Activated CD4-positive, CD25-positive, alpha-beta regulatory T cell treated with anti-CD3 and anti-CD28 coated beads, Interleukin-2, amount 50 U/mL, for 72 hours (primary cell): ENCODE measurements around the gene ZNF883.

Experiments
- DNase-seq: peaks from one replicate; pipeline ENCODE4 v3.0.0; 2021

The ZNF883 gene

GRCh38 chr9:112917047-112917986 lies 94.7 kb downstream of the ZNF883 start:
- DNase-seq = no peak

GRCh38 chr9:112914524-112914923 lies 97.5 kb downstream of the ZNF883 start:
- DNase-seq = no peak

- no peak for DNase-seq
Measured at GRCh38 chr9:112913326-112913725, 98.7 kb downstream of the ZNF883 start.

GRCh38 chr9:112912636-112913035 lies 99.4 kb downstream of the ZNF883 start:
- no peak for DNase-seq

- DNase-seq = no peak
Measured at GRCh38 chr9:112911736-112912135, 100.3 kb downstream of the ZNF883 start.
